ENCODE results near the gene SELP. TPM values are rescaled to one million over a fixed set of nuclear protein-coding genes. Genes with fewer than 3 reads are reported as not detected.
A peak's percentile ranks its signal among the peaks of the same experiment; 100 is the strongest.

The SELP gene
- total and polyA plus RNA-seq, 2 of the 13 experiments (the other 11 are each of a cell fraction or from before 2014, with no cell fraction given): 0.11 TPM; not detected in 1

DNA sequence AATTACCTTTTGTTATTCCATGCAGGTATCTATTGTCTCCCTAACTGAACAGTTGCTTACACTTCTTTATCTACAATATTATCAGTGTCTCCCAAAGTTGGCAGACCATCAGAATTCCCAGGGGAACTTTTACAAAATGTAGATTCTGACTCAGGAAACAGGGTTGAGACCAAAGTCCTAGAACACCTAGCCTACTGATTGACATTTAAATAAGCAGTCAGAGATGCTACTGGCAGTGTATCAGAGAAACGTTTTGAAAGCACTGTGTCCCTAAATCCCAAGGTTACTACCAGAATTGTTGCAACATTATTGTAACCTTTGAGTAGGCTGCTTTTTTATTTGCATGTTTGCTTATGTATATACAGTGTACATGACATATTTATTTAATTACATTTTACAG is 41.8 kb downstream of the SELP start:
- Histone ChIP-seq H3K79me2 (ENCODE audit: insufficient read depth, low read length) (peaks cover 32% of the 10 kb centered on the region), H3K4me2 (ENCODE audit: low read depth, low read length) (peak overlapping the region; percentile 98), H3K4me3 (replicated peaks in 1 of 3; ENCODE audit: insufficient read depth in 1 of 3, low read depth in 2 of 3, low read length in 3 of 3) (no peak overlapping the region), H3K9ac (ENCODE audit: insufficient read depth, low read depth, low read length) (no peak overlapping the region), H3K4me1 (ENCODE audit: insufficient read depth, low read length) (peaks cover 42% of the 10 kb centered on the region), H3K36me3 (replicated peaks in 1 of 2; ENCODE audit: control insufficient read depth in 1 of 2, insufficient read depth in 2 of 2, low read length in 2 of 2) (no peaks in the 10 kb centered on the region; a peak in 1 of 5 replicates), H2AFZ (ENCODE audit: low read length) (no peak overlapping the region), H3K27ac (ENCODE audit: extremely low read length, insufficient read depth, low read length) (peak overlapping the region; percentile 95), H3K27me3 (ENCODE audit: control insufficient read depth in 1 of 2, insufficient read depth in 2 of 2, low read length in 2 of 2) (no peaks in the 10 kb centered on the region; a peak in 1 of 5 replicates), H3K9me3 (ENCODE audit: low read length) (no peaks in the 10 kb centered on the region), H4K20me1 (ENCODE audit: insufficient read depth, low read length) (no peaks in the 10 kb centered on the region)
- in situ Hi-C loops (cut with HindIII; ENCODE audit: extremely low pct_ligation_motif_present, low pct_unique_long_range_greater_than_20kb) (no loop called here), intact Hi-C loops (cut with micrococcal nuclease; ENCODE audit: unreplicated experiment) (loop anchor here (5.0 kb wide), 2 partner anchors 121 to 304 kb away; partner anchors contain the start of gene SCYL3)
- ATAC-seq (peak; percentile 32), FAIRE-seq (peak; percentile 84), DNase-seq (ENCODE audit: low spot score) (peak; percentile 91)
- no TSS peak for BruUV-seq (replicated peaks)
- ChIA-PET CTCF (ENCODE audit: low intra/inter-chr PET ratio, low total read pairs) (interaction anchor here (1.4 kb wide), 1 partner anchor 38 kb away, joined by 10 read pairs; no protein-coding TSS in a partner anchor), POLR2A (no interaction called here)
- WGBS (ENCODE audit: low lambda C conversion rate): 0% methylated on average over 1 of the region's 1 CpG
- peak; percentile 48; the same call in 1 of the 2 replicates for TF ChIP-seq HDAC1 (CRISPR knock-in tag; IDR thresholded peaks at IDR 0.05)
- TF ChIP-seq, protein P1, sequence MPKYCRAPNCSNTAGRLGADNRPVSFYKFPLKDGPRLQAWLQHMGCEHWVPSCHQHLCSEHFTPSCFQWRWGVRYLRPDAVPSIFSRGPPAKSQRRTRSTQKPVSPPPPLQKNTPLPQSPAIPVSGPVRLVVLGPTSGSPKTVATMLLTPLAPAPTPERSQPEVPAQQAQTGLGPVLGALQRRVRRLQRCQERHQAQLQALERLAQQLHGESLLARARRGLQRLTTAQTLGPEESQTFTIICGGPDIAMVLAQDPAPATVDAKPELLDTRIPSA (CRISPR knock-in tag; IDR thresholded peaks at IDR 0.05; ENCODE audit: borderline replicate concordance): no peak
- no peak for TF ChIP-seq ZC3H4 (CRISPR knock-in tag; IDR thresholded peaks at IDR 0.05; ENCODE audit: borderline replicate concordance)
- TF ChIP-seq, protein P2, sequence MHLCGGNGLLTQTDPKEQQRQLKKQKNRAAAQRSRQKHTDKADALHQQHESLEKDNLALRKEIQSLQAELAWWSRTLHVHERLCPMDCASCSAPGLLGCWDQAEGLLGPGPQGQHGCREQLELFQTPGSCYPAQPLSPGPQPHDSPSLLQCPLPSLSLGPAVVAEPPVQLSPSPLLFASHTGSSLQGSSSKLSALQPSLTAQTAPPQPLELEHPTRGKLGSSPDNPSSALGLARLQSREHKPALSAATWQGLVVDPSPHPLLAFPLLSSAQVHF (CRISPR knock-in tag; IDR thresholded peaks at IDR 0.05): no peak
- peak; percentile 68 for TF ChIP-seq SAP130 (CRISPR knock-in tag; IDR thresholded peaks at IDR 0.05; ENCODE audit: low read depth)
- TF ChIP-seq SALL1 (CRISPR knock-in tag; IDR thresholded peaks at IDR 0.05): peak; percentile 18; the same call in 1 of the 2 replicates
- 0 out of 4 replicates have a peak, but pooled peaks of 1 of the 2 experiments have one; percentile 1 for TF ChIP-seq MAFK (conservative IDR thresholded peaks at IDR 0.05 in 1 of 2, IDR thresholded peaks at IDR 0.05 in 1 of 2; ENCODE audit: low read length in 2 of 2)
- peak; percentile 45; the same call in 1 of the 2 replicates for TF ChIP-seq FOSL2 (CRISPR knock-in tag; IDR thresholded peaks at IDR 0.05)
- peak; percentile 55; the same call in 1 of the 2 replicates for TF ChIP-seq NR2F6 (IDR thresholded peaks at IDR 0.05)
- peak; percentile 37; the same call in 1 of the 2 replicates for TF ChIP-seq NR2F6 (CRISPR knock-in tag; IDR thresholded peaks at IDR 0.05)
- TF ChIP-seq, protein P3, sequence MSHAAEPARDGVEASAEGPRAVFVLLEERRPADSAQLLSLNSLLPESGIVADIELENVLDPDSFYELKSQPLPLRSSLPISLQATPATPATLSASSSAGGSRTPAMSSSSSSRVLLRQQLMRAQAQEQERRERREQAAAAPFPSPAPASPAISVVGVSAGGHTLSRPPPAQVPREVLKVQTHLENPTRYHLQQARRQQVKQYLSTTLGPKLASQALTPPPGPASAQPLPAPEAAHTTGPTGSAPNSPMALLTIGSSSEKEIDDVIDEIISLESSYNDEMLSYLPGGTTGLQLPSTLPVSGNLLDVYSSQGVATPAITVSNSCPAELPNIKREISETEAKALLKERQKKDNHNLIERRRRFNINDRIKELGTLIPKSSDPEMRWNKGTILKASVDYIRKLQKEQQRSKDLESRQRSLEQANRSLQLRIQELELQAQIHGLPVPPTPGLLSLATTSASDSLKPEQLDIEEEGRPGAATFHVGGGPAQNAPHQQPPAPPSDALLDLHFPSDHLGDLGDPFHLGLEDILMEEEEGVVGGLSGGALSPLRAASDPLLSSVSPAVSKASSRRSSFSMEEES (CRISPR knock-in tag; IDR thresholded peaks at IDR 0.05): no peak
- peak; percentile 36; the same call in 1 of the 2 replicates for TF ChIP-seq KAT8 (CRISPR knock-in tag; IDR thresholded peaks at IDR 0.05)
- TF ChIP-seq SMC3 (IDR thresholded peaks at IDR 0.05; ENCODE audit: low read length): 0 out of 2 replicates have a peak, but pooled peaks have one; percentile 11
- no peak for TF ChIP-seq SP2 (CRISPR knock-in tag; IDR thresholded peaks at IDR 0.05)
- TF ChIP-seq FOXP1 (IDR thresholded peaks at IDR 0.05): no peak
- peak; percentile 80 for TF ChIP-seq FOXP1 (CRISPR knock-in tag; IDR thresholded peaks at IDR 0.05)
- TF ChIP-seq ZKSCAN8 (CRISPR knock-in tag; IDR thresholded peaks at IDR 0.05; ENCODE audit: borderline replicate concordance): peak; percentile 74; the same call in 1 of the 2 replicates
- 0 out of 2 replicates have a peak, but pooled peaks have one; percentile 40 for TF ChIP-seq ZMYM2 (CRISPR knock-in tag; IDR thresholded peaks at IDR 0.05)
- 0 out of 2 replicates have a peak, but pooled peaks have one; percentile 38 for TF ChIP-seq PBX2 (CRISPR knock-in tag; IDR thresholded peaks at IDR 0.05)
- TF ChIP-seq, protein P4, sequence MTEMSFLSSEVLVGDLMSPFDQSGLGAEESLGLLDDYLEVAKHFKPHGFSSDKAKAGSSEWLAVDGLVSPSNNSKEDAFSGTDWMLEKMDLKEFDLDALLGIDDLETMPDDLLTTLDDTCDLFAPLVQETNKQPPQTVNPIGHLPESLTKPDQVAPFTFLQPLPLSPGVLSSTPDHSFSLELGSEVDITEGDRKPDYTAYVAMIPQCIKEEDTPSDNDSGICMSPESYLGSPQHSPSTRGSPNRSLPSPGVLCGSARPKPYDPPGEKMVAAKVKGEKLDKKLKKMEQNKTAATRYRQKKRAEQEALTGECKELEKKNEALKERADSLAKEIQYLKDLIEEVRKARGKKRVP (CRISPR knock-in tag; IDR thresholded peaks at IDR 0.05): peak in 1 of 2 experiments; percentile 59; a peak in 2 of 4 replicates
- TF ChIP-seq RFXAP (CRISPR knock-in tag; IDR thresholded peaks at IDR 0.05; ENCODE audit: borderline replicate concordance): no peak
- TF ChIP-seq FOXJ3 (CRISPR knock-in tag; IDR thresholded peaks at IDR 0.05; ENCODE audit: borderline replicate concordance): peak; percentile 59; the same call in 1 of the 2 replicates
- TF ChIP-seq HDAC2 (CRISPR knock-in tag; IDR thresholded peaks at IDR 0.05): peak; percentile 65; the same call in 1 of the 2 replicates

All from HepG2 (cell line).